Caco-2 (cell line): ENCODE data around the gene PUS1. TPM values are rescaled to one million over a fixed set of nuclear protein-coding genes. Genes with fewer than 3 reads are reported as not detected.

Experiments used
- BruUV-seq: library from RNA; stranded (reverse); fragments of 400-500 nt; replicated peaks from 2 replicates; lab custom pipeline; 2021; lab: Mats Ljungman, UMichigan
- CTCF ChIA-PET: fragments of 300-600 bp; sonication (Branson Sonifier 250); formaldehyde crosslinking; loops from one replicate; lab custom pipeline; 2022; ENCODE audit warnings: antibody characterized with exemption; lab: Charles Lee
- POLR2A ChIA-PET: fragments of 300-600 bp; sonication (Branson Sonifier 250); formaldehyde crosslinking; loops from one replicate; lab custom pipeline; 2022; ENCODE audit warnings: antibody characterized with exemption; lab: Charles Lee
- DNase-seq, 2 experiments: peaks; one replicate each; pipeline versions ENCODE4 v3.0.0 to v3.0.0-alpha.2; 2020 to 2022
- H3K27me3 ChIP-seq: replicated peaks from 2 replicates; pipeline ENCODE4 v1.6.0; 2011; ENCODE audit warnings: low read length; ENCODE audit not compliant: control insufficient read depth, insufficient read depth
- H3K36me3 ChIP-seq: 2 replicates; pipeline ENCODE4 v1.5.1; 2011; ENCODE audit warnings: low read length; ENCODE audit not compliant: control insufficient read depth, insufficient read depth
- H3K4me1 ChIP-seq: fragments of 250-450 bp; sonication (Bioruptor Pico); 2 replicates; pipeline ENCODE4 v1.5.1; 2020; ENCODE audit warnings: mild to moderate bottlenecking
- H3K4me3 ChIP-seq: 2 replicates; pipeline ENCODE4 v1.5.1; 2011; ENCODE audit warnings: low read depth, mild to moderate bottlenecking, control low read depth, low read length
- H3K9me3 ChIP-seq: fragments of 250-450 bp; sonication (Bioruptor Pico); 2 replicates; pipeline ENCODE4 v1.5.1; 2020; ENCODE audit warnings: mild to moderate bottlenecking, moderate library complexity
- H3K27ac Mint-ChIP-seq: one replicate; pipeline ENCODE4 v1.8.0; 2022; ENCODE audit warnings: mixed read lengths; ENCODE audit not compliant: unreplicated experiment
- H3K27me3 Mint-ChIP-seq: one replicate; pipeline ENCODE4 v1.8.0; 2022; ENCODE audit warnings: mixed read lengths; ENCODE audit not compliant: insufficient read depth, unreplicated experiment
- H3K36me3 Mint-ChIP-seq: one replicate; pipeline ENCODE4 v1.8.0; 2022; ENCODE audit warnings: mild to moderate bottlenecking, mixed read lengths; ENCODE audit not compliant: insufficient read depth, unreplicated experiment
- H3K4me1 Mint-ChIP-seq: one replicate; pipeline ENCODE4 v1.8.0; 2022; ENCODE audit warnings: low read depth, mixed read lengths; ENCODE audit not compliant: unreplicated experiment
- H3K4me3 Mint-ChIP-seq: one replicate; pipeline ENCODE4 v1.8.0; 2022; ENCODE audit warnings: mild to moderate bottlenecking, moderate library complexity, mixed read lengths; ENCODE audit not compliant: unreplicated experiment
- H3K9me3 Mint-ChIP-seq: one replicate; pipeline ENCODE4 v1.8.0; 2022; ENCODE audit warnings: mixed read lengths; ENCODE audit not compliant: unreplicated experiment
- intact Hi-C: fragments of 100-400 bp; cut with micrococcal nuclease; formaldehyde crosslinking; loops from one replicate; pipeline ENCODE4 v1.10.0; 2022; ENCODE audit not compliant: unreplicated experiment
- total RNA-seq: library from RNA; stranded (reverse); gene quantifications from 2 replicates; pipeline ENCODE4 v1.2.3, GENCODE V29; 2022
- TF ChIP-seq, protein P1 (sequence below), 2 experiments: fragments of 200-600 bp in 1 of 2; IDR thresholded peaks; 1 replicate in 1 of 2; 2 replicates in 1 of 2; pipeline versions ENCODE4 v1.5.1 to v1.8.0; 2011 to 2022; ENCODE audit warnings: antibody characterized with exemption in 1 of 2, control low read depth in 1 of 2, inconsistent platforms in 1 of 2, low read depth in 1 of 2, low read length in 1 of 2, mild to moderate bottlenecking in 1 of 2, moderate library complexity in 1 of 2; ENCODE audit not compliant: insufficient read depth in 1 of 2, severe bottlenecking in 1 of 2, unreplicated experiment in 1 of 2

The PUS1 gene
- total RNA-seq, 1 experiment from 2014 or later = 71.9 TPM

GRCh38 chr12:131989021-131989420 is 59.9 kb downstream of the PUS1 start:
- no peak overlapping the region for H3K4me3 Mint-ChIP-seq
- H3K4me3 ChIP-seq = no peak overlapping the region
- ChIA-PET CTCF (no interaction called here), POLR2A (no interaction called here)
- no peaks in the 10 kb centered on the region for H3K9me3 Mint-ChIP-seq
- H3K27ac Mint-ChIP-seq = no peak overlapping the region
- H3K36me3 ChIP-seq = no peaks in the 10 kb centered on the region
- DNase-seq = no peak
- H3K27me3 Mint-ChIP-seq = no peaks in the 10 kb centered on the region
- no TSS peak for BruUV-seq
- H3K4me1 Mint-ChIP-seq = no peaks in the 10 kb centered on the region
- H3K27me3 ChIP-seq = no peaks in the 10 kb centered on the region
- TF ChIP-seq, protein P1, sequence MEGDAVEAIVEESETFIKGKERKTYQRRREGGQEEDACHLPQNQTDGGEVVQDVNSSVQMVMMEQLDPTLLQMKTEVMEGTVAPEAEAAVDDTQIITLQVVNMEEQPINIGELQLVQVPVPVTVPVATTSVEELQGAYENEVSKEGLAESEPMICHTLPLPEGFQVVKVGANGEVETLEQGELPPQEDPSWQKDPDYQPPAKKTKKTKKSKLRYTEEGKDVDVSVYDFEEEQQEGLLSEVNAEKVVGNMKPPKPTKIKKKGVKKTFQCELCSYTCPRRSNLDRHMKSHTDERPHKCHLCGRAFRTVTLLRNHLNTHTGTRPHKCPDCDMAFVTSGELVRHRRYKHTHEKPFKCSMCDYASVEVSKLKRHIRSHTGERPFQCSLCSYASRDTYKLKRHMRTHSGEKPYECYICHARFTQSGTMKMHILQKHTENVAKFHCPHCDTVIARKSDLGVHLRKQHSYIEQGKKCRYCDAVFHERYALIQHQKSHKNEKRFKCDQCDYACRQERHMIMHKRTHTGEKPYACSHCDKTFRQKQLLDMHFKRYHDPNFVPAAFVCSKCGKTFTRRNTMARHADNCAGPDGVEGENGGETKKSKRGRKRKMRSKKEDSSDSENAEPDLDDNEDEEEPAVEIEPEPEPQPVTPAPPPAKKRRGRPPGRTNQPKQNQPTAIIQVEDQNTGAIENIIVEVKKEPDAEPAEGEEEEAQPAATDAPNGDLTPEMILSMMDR (IDR thresholded peaks at IDR 0.05; ENCODE audit: insufficient read depth in 1 of 2, low read depth in 1 of 2, low read length in 1 of 2, severe bottlenecking in 1 of 2, unreplicated experiment in 1 of 2) = no peak
- peaks cover 82% of the 10 kb centered on the region for H3K36me3 Mint-ChIP-seq
- intact Hi-C loops = no loop called here
- no peaks in the 10 kb centered on the region for H3K4me1 ChIP-seq
- H3K9me3 ChIP-seq = no peaks in the 10 kb centered on the region

DNA sequence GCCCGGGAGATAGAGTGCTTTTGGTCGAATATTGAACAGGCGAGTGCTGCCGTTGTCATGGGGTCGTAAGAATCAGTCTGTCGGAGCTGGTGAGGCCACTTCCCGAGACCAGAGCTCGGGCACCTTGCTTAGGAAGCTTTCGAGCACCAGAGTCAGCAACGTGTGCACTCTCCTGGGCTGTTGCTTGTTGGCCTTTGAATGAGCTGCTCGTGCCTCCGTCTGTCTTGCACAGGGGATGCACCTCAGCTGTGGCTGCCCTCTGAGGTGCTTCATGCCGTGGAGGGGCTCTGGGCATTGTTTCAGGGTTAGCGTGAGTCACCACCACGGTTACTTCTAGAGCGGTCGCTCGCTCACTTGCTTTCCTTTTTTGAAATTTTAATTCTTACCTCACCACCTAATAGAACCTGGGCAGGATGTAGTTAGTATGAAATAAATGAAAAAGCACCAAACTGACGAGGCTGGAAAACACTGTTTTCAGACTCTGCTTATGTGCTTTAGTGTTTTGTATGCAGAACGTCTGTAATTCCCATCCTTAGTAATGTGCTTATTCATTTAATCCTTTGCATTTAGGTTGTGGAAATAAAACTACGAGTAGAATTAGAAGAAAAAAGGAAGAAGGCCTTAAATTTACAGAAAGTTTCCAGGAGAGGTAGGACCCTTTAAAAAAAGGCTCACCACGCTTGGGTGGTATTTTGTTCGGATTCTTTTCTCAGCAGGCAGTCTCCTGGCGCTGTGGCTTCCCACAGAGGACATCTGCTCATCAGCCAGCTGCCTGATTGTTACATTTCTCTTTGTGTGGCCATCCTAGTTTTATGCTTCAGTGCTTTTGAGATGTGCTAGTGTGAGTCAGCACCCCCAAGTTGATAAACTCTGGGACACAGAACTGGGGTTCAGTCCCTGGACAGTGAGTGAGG is 61.2 kb downstream of the PUS1 start:
- Mint-ChIP-seq H3K27ac (no peak overlapping the region), H3K4me1 (no peaks in the 10 kb centered on the region), H3K4me3 (no peak overlapping the region), H3K9me3 (no peaks in the 10 kb centered on the region), H3K27me3 (no peaks in the 10 kb centered on the region), H3K36me3 (peaks cover 79% of the 10 kb centered on the region)
- CTCF ChIA-PET = no interaction called here
- no peak for DNase-seq
- POLR2A ChIA-PET = no interaction called here
- Histone ChIP-seq H3K36me3 (peaks cover 2% of the 10 kb centered on the region; the same call in 1 of the 2 replicates), H3K4me3 (no peak overlapping the region), H3K4me1 (no peaks in the 10 kb centered on the region), H3K27me3 (no peaks in the 10 kb centered on the region), H3K9me3 (no peaks in the 10 kb centered on the region)
- TF ChIP-seq, protein P1 (IDR thresholded peaks at IDR 0.05; ENCODE audit: insufficient read depth in 1 of 2, low read depth in 1 of 2, low read length in 1 of 2, severe bottlenecking in 1 of 2, unreplicated experiment in 1 of 2) = no peak
- BruUV-seq = no TSS peak
- intact Hi-C loops = no loop called here

- peaks cover 76% of the 10 kb centered on the region for H3K36me3 Mint-ChIP-seq
- POLR2A ChIA-PET = no interaction called here
- H3K27me3 ChIP-seq = no peaks in the 10 kb centered on the region
- H3K27ac Mint-ChIP-seq = no peak overlapping the region
- H3K9me3 ChIP-seq = no peaks in the 10 kb centered on the region
- no peak for DNase-seq
- H3K27me3 Mint-ChIP-seq = no peaks in the 10 kb centered on the region
- intact Hi-C loops = no loop called here
- H3K4me1 Mint-ChIP-seq = no peaks in the 10 kb centered on the region
- CTCF ChIA-PET = no interaction called here
- TF ChIP-seq, protein P1 (IDR thresholded peaks at IDR 0.05; ENCODE audit: insufficient read depth in 1 of 2, low read depth in 1 of 2, low read length in 1 of 2, severe bottlenecking in 1 of 2, unreplicated experiment in 1 of 2) = no peak
- H3K4me1 ChIP-seq = no peaks in the 10 kb centered on the region
- H3K4me3 ChIP-seq = no peak overlapping the region
- BruUV-seq = no TSS peak
- no peaks in the 10 kb centered on the region for H3K9me3 Mint-ChIP-seq
- H3K4me3 Mint-ChIP-seq = no peak overlapping the region
- H3K36me3 ChIP-seq = peaks cover 2% of the 10 kb centered on the region; the same call in 1 of the 2 replicates
Observed at GRCh38 chr12:131990980-131991305, 61.9 kb downstream of the PUS1 start.
